NCI-H2196 treated with DMSO at 0.1 percent for 48 hours (cell line): ENCODE results near the gene SDSL.
A peak's percentile ranks its signal among the peaks of the same experiment; 100 is the strongest.

Experiments
- DNase-seq: peaks from one replicate; lab custom pipeline; 2025; ENCODE audit not compliant: unreplicated experiment; lab: John Stamatoyannopoulos, UW

SDSL gene

DNA sequence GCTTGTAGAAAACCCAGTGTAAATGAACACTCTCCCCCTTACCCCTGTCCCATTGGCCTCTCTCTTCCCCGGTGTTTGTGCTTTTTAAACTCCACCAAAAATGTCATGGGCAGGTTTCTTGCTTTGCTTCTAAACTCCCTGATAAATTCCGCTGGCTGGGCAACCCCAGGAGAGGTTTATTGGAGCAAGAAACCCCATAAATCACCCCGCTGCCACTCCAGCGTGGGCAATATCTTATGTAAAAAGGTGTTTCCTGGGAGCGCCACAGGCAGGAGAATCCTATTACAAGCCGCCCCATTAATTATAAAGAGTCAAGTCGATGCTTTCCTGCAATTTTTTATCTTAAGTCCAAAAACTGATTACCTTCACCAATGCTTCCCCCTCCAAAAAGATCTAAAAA, 26.7 kb downstream of the SDSL start:
- no peak for DNase-seq

- no peak for DNase-seq
These were observed 27.1 kb downstream of the SDSL start for GRCh38 chr12:113449299-113449698.

DNA sequence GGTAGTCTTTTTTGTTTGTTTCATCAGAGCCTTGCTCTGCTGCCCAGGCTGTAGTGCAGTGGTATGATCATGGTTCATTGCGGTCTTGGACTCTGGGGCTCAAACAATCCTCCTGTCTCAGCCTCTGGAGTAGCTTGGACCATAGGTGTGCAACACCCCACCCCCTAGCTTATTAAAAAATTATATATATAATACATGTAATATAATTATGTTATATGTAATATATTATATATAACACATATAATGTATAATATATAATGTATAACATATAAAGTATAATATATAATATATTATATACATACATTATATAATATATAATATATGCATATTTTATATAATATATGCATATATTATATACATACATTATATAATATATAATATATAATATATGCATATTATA, 27.7 kb downstream of the SDSL start:
- DNase-seq, result no peak

GRCh38 chr12:113452458-113452857, 30.3 kb downstream of the SDSL start:
- DNase-seq, result no peak

DNA sequence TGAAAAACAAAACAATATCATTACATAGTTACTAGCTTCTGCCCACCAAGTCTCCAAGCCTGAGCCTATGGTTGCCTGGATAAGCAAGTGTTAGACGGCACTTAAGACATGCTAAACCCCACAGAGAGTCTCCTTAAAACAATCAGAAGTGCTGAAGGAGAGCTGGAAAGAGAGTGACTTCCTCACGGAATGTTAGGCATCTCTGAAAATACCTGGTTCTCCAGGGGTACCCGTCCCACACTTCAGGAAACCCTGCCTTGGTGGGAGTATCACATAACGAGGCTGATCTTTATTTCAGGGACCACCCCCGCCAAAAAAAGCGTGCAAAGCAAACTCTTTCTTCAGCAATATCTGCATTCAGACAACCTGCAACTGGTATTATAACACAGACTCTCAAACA, 31.1 kb downstream of the SDSL start:
- no peak for DNase-seq

- no peak for DNase-seq
These were observed 34.0 kb downstream of the SDSL start for GRCh38 chr12:113456199-113456598.

GRCh38 chr12:113456761-113457160, 34.6 kb downstream of the SDSL start:
- peak; percentile 63 for DNase-seq

GRCh38 chr12:113457185-113457584, 35.0 kb downstream of the SDSL start:
- no peak for DNase-seq

DNA sequence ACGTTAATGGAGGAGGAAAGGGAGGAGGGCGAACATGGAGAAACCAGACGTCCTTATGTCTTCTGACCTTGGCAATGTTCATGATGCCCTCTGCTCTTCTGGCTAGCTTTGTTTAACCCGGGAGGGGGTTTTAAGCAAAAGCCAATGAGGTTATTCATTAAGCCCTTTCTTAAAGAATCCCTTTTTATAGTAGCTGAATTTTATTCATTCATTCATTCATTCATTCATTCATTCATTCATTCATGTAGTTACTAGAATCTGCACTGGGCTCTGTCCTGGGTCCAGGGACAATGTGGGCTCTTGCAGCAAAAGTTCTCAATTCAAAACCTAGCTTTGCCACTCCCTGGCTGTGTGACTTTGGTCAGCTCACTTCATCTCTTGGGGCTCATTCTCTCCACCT, 35.5 kb downstream of the SDSL start:
- no peak for DNase-seq

DNA sequence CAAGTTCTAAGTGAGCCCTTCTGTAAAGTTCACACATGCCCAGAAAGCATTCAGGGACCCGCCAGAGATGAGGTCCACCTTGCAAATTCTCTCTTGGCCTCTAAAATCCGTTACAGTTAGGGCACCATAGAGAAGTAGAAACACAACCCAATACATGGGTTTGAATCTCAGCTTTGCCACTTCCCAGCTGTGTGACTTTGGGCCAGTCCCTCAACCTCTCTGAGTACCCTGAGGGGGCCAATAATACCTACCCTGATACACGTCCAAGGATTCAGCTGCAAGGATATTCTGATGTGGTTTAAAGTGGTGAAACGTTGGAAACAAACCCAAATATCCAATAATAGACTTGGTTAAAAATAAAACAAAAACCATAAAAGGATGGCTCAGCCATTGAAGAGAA, 37.8 kb downstream of the SDSL start:
- no peak for DNase-seq

DNA sequence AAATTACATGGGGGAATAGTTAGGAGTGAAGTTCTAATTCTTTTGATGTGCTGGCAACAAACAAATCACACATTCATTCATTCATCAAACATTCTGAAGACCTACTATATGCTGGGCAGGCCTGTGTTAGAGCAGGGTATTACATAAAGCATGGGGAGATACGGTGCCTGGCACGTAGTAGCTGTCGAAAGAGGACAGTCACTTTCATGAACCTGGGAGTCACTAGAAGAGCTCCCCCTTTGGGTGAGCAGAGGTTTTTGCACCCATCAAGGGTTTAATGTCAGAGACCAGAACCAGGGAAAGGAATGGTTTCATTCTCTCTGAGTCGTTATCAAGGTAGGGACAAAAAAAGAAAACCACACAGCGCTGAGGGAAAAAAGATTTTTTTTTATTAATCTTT, 39.5 kb downstream of the SDSL start:
- no peak for DNase-seq

- DNase-seq, result peak; percentile 34
These were observed 40.1 kb downstream of the SDSL start for GRCh38 chr12:113462117-113462774.

DNA sequence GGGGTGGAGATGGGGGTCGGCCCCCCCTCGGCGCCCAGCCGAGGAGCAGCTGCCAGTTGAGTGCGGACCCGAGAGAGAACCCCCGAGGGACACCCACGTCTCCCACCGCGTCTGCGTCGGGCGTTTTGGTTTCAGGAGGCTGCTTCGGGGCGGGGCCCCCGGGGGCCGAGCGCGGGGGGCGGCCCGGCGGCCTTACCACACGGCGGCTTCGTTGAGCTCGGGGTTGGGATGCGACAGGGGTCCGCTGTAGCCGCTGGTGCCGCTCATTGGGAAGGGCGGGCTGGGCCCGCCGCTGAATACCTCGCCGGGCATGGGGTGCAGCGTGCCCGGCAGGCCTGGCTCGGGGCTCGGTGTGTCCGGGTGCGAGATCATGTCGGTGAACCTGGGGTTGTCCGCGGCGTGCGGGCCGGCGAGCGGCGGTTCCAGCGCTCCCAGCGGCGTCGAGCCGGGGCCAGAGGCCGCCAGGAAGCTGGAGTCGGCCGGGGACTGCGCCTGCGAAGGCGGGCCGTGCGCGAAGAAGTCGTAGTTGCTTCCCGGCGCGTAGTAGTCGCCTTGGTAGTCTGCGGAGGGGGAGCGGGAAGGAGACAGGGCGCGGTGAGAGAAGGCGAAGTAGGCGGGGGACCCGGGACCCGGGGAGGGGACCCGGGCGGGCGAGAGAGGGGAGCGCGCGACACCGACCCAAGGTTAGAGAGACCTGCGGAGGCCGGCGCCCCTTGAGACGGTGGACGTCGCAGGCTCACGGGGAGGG, 41.0 kb downstream of the SDSL start:
- DNase-seq, result no peak

- DNase-seq, result no peak
These were observed 41.7 kb downstream of the SDSL start for GRCh38 chr12:113463746-113464451.

DNA sequence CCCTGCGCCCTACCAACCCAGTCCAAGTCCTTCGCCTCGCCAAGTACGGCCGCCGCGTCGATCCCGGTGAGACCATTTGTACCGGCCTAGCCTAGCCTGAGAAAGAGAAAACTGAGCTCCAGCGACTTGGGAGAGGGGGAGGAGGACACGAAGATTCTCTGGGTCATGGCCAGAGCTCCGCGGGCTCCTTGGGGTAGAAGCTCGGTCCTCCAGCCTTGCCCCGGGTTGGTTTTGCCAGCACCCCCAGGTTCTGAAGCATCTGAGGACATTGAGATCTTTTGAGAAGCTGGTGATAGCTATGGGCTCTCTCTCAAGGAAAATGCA, 42.2 kb downstream of the SDSL start:
- no peak for DNase-seq

DNA sequence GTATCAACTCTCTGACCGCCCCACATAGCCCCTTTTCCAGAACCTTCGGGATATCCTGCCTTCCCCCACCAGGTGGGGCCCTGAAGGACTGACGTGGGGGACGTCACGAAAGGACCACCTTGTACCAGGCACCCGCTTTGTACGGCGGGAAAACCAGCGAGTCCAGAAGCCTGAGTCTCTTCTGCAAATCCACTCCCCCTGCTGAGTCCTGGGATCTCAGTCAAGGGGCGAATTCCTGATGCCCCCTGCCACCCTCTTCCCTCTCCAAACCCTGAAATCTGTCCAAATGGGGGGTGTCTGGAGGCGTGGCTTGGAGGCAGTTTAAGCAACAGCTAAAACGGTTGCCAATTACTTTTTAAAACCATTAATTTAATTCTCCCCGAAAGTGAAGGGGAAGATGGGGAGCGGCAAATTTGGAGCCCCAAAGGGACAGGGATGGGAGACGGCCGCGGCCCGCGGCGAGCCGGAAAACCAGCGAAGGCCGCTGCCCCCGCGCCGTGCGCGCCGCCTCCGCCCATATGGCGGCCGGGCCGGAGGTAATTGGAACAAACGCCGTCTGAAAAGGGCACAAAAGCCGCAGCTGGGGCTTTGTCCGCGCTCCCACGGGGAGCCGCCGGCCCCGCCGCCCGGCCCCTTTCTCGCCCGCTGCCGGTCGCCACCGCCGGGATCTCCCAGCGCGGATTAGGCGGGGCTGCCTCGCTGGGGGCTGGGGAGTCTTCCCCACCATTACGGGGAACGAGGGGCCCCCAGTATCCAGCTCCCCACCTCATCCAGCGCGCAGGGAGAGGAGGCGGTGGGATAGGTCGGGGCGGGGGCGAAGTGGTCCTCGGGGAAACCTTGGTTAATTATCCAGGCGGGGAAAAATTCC, 42.9 kb downstream of the SDSL start:
- DNase-seq, result no peak

DNA sequence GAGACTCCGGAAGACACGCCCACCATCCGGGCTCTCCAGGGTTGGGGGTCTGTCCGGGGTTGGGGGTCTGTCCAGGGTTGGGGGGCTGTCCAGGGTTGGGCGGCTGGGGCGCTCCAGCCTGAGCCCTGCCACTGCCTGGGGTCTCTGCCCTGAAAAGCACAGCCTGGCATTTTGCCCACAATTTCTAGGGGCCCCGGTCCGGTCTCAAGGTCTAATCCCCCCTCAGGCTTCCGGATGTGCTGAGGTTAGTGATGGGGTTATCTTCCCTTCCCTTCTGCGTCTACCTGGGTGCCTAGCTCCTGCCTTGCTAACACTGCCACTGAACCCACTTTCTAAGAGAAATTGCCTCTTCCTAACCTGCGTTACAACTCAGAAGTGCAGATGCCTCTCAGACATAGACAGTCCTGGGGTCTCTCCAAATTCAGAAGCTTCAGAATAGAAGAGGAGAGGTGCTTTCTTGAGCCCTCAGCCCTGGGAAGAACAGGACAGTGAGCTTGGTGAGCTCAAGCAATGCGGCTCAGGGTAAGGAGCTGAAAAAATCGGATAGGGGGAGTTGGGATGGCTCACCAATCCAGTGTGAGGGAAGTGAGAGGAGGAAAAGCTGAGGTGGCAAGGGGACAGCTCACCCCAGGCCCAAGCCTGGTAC, 43.8 kb downstream of the SDSL start:
- DNase-seq, result no peak

GRCh38 chr12:113466454-113467141, 44.4 kb downstream of the SDSL start:
- no peak for DNase-seq

DNA sequence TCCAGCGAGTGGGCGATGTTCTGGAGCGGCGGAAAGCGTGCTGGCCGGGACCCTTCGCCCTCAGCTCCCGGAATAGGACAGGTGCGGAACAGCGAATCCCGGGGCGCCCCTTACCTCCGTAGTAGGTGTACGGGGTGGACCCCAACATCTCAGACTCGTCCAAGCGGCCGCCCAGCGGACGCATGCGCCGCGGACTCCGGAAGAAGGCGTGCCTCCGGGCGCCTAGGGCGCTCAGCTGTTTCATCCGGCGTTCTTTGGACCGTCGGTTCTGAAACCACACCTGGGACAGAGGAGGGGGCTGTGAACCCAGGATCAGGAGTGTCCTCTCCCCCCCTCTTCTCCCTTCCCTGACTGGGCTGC, 44.9 kb downstream of the SDSL start:
- DNase-seq, result no peak
